HCT116 (cell line): ENCODE data around the gene ANKRD13D. TPM values are rescaled to one million over a fixed set of nuclear protein-coding genes. Genes with fewer than 3 reads are reported as not detected.

Experiments used
- ATAC-seq: fragments of 200-7000 bp; cut with Tn5 transposase; 2 replicates; pipeline ENCODE4 v1.9.1; 2020; ENCODE audit warnings: mild to moderate bottlenecking, moderate library complexity
- BruUV-seq: library from RNA; stranded (reverse); fragments of 400-500 nt; replicated peaks from 2 replicates; lab custom pipeline; 2021; lab: Mats Ljungman, UMichigan
- CTCF ChIA-PET: fragments of 300-600 bp; sonication (Branson Sonifier 250); formaldehyde crosslinking; loops from one replicate; lab custom pipeline; 2021; ENCODE audit warnings: antibody characterized with exemption; lab: Charles Lee
- POLR2A ChIA-PET: fragments of 300-600, 350-600 bp; sonication (Branson Sonifier 250); formaldehyde crosslinking; loops from one replicate; lab custom pipeline; 2021; ENCODE audit warnings: antibody characterized with exemption; lab: Charles Lee
- RAD21 ChIA-PET, 2 experiments: fragments of 300-600 bp; sonication (Branson Sonifier 250); formaldehyde crosslinking; loops; one replicate each; lab custom pipeline; 2023; ENCODE audit warnings: low total read pairs in 2 of 2; ENCODE audit not compliant: uncharacterized antibody in 2 of 2, unreplicated experiment in 2 of 2, low non-redundant PET in 1 of 2; lab: Charles Lee
- DNase-seq: peaks from one replicate; pipeline ENCODE4 v3.0.0-alpha.2; 2010; ENCODE audit warnings: low read depth, low spot score
- H2AFZ ChIP-seq: fragments of 200-600 bp; shearing (Covaris generic), sonication (generic); 2 replicates; pipeline ENCODE4 v1.6.1; 2017; ENCODE audit warnings: low read depth, mixed run types, mixed read lengths, antibody characterized with exemption, low read length; ENCODE audit not compliant: poor library complexity, severe bottlenecking
- H3K27ac ChIP-seq: 2 replicates; pipeline ENCODE4 v1.5.1; 2012; ENCODE audit warnings: low read depth, low read length
- H3K27me3 ChIP-seq: fragments of 200-600 bp; sonication (generic); 2 replicates; pipeline ENCODE4 v1.6.1; 2016; ENCODE audit warnings: mixed run types, low read length, mixed read lengths; ENCODE audit not compliant: insufficient read depth
- H3K36me3 ChIP-seq, 2 experiments: fragments of 200-500 bp in 1 of 2; fragments of 200-600 bp in 1 of 2; sonication (Bioruptor generic) in 1 of 2; sonication (generic) in 1 of 2; 2 replicates each; pipeline versions ENCODE4 v1.5.1 to v1.6.1; 2014 to 2016; ENCODE audit warnings: low read length in 2 of 2, inconsistent platforms in 1 of 2, mixed read lengths in 1 of 2, mixed run types in 1 of 2; ENCODE audit not compliant: insufficient read depth in 2 of 2, control insufficient read depth in 1 of 2
- H3K4me1 ChIP-seq, 2 experiments: fragments of 200-600 bp in 1 of 2; sonication (generic) in 1 of 2; 2 replicates each; pipeline versions ENCODE4 v1.5.1 to v1.6.1; 2012 to 2017; ENCODE audit warnings: low read length in 2 of 2, inconsistent platforms in 1 of 2, mild to moderate bottlenecking in 1 of 2, mixed read lengths in 1 of 2, mixed run types in 1 of 2, moderate library complexity in 1 of 2; ENCODE audit not compliant: insufficient read depth in 2 of 2, control insufficient read depth in 1 of 2
- H3K4me2 ChIP-seq: fragments of 200-600 bp; sonication (generic); 2 replicates; pipeline ENCODE4 v1.6.1; 2017; ENCODE audit warnings: mixed run types, low read length, mixed read lengths
- H3K4me3 ChIP-seq, 2 experiments: fragments of 200-600 bp in 1 of 2; sonication (generic) in 1 of 2; replicated peaks in 1 of 2; 2 replicates each; pipeline ENCODE4 v1.5.1; 2011 to 2016; ENCODE audit warnings: low read length in 2 of 2, control low read depth in 1 of 2, low read depth in 1 of 2, mild to moderate bottlenecking in 1 of 2, mixed read lengths in 1 of 2, mixed run types in 1 of 2
- H3K79me2 ChIP-seq: fragments of 200-600 bp; sonication (generic); 2 replicates; pipeline ENCODE4 v1.6.1; 2017; ENCODE audit warnings: mild to moderate bottlenecking, mixed run types, low read length, moderate library complexity, mixed read lengths; ENCODE audit not compliant: insufficient read depth
- H3K9ac ChIP-seq: fragments of 200-600 bp; sonication (generic); 2 replicates; pipeline ENCODE4 v1.6.1; 2016; ENCODE audit warnings: low read length, mixed read lengths
- H3K9me2 ChIP-seq: fragments of 200-600 bp; sonication (generic), shearing (Covaris generic); 2 replicates; pipeline ENCODE4 v1.6.1; 2017; ENCODE audit warnings: mixed run types, mild to moderate bottlenecking, moderate library complexity; ENCODE audit not compliant: insufficient read depth
- H3K9me3 ChIP-seq, 2 experiments: fragments of 200-500 bp in 1 of 2; fragments of 200-600 bp in 1 of 2; sonication (Bioruptor generic) in 1 of 2; sonication (generic) in 1 of 2; 2 replicates each; pipeline ENCODE4 v1.6.1; 2014 to 2017; ENCODE audit warnings: low read length in 2 of 2, mixed read lengths in 2 of 2, inconsistent platforms in 1 of 2, low read depth in 1 of 2, mild to moderate bottlenecking in 1 of 2, mixed run types in 1 of 2, moderate library complexity in 1 of 2; ENCODE audit not compliant: control insufficient read depth in 1 of 2, insufficient read depth in 1 of 2
- H4K20me1 ChIP-seq: fragments of 200-600 bp; sonication (generic), shearing (Covaris generic); 2 replicates; pipeline ENCODE4 v1.6.1; 2017; ENCODE audit warnings: mixed run types, mild to moderate bottlenecking, moderate library complexity; ENCODE audit not compliant: insufficient read depth
- CBX3 ChIP-seq: IDR thresholded peaks from 2 replicates; pipeline ENCODE4 v1.6.1; 2012; ENCODE audit warnings: low read depth
- CTCF ChIP-seq, 3 experiments: fragments of 200-600 bp in 1 of 3; sonication (generic) in 1 of 3; IDR thresholded peaks in 2 of 3; conservative IDR thresholded peaks in 1 of 3; 2 replicates each; pipeline ENCODE4 v1.5.1; 2012 to 2017; ENCODE audit warnings: low read depth in 2 of 3, low read length in 2 of 3, antibody characterized with exemption in 1 of 3, borderline replicate concordance in 1 of 3, control low read depth in 1 of 3, mild to moderate bottlenecking in 1 of 3, mixed read lengths in 1 of 3, mixed run types in 1 of 3, moderate library complexity in 1 of 3; ENCODE audit not compliant: insufficient read depth in 1 of 3
- ELF1 ChIP-seq: IDR thresholded peaks from 2 replicates; pipeline ENCODE4 v1.6.1; 2012; ENCODE audit warnings: low read depth, borderline replicate concordance
- EZH2 ChIP-seq: fragments of 200-600 bp; sonication (generic); IDR thresholded peaks from 2 replicates; pipeline ENCODE4 v1.6.1; 2017; ENCODE audit warnings: antibody characterized with exemption, mixed run types
- EZH2phosphoT487 ChIP-seq: fragments of 200-600 bp; IDR thresholded peaks from 2 replicates; pipeline ENCODE4 v1.6.1; 2018; ENCODE audit warnings: antibody characterized with exemption, borderline replicate concordance
- JUND ChIP-seq: IDR thresholded peaks from 2 replicates; pipeline ENCODE4 v1.6.1; 2012
- POLR2AphosphoS5 ChIP-seq: IDR thresholded peaks from 2 replicates; pipeline ENCODE4 v1.6.1; 2011; ENCODE audit warnings: mild to moderate bottlenecking, low read depth, low read length, moderate library complexity
- RAD21 ChIP-seq: IDR thresholded peaks from 2 replicates; pipeline ENCODE4 v1.6.1; 2012; ENCODE audit warnings: low read depth, mild to moderate bottlenecking
- SRF ChIP-seq: IDR thresholded peaks from 2 replicates; pipeline ENCODE4 v1.6.1; 2012; ENCODE audit warnings: low read depth
- TCF7L2 ChIP-seq: IDR thresholded peaks from 2 replicates; pipeline ENCODE4 v1.7.0; 2011; ENCODE audit warnings: borderline replicate concordance, inconsistent platforms; ENCODE audit not compliant: insufficient read depth, insufficient read length; ENCODE audit errors: extremely low read depth
- YY1 ChIP-seq: IDR thresholded peaks from 2 replicates; pipeline ENCODE4 v1.6.1; 2011; ENCODE audit warnings: low read length, low read depth, moderate library complexity, mild to moderate bottlenecking; ENCODE audit not compliant: insufficient replicate concordance; ENCODE audit errors: extremely low read depth
- ZFX ChIP-seq: fragments of 450-650 bp; IDR thresholded peaks from 2 replicates; pipeline ENCODE4 v1.6.1; 2017
- ZNF274 ChIP-seq: fragments of 200-500 bp; sonication (Bioruptor generic); IDR thresholded peaks from 2 replicates; pipeline ENCODE4 v1.6.1; 2014; ENCODE audit warnings: mild to moderate bottlenecking, low read depth, low read length, inconsistent platforms
- intact Hi-C: fragments of 100-400 bp; cut with micrococcal nuclease; formaldehyde crosslinking; loops from 2 replicates; pipeline ENCODE4 v1.10.0; 2022
- total RNA-seq: library from RNA; stranded (reverse); gene quantifications from one replicate; pipeline ENCODE4 v1.2.1, GENCODE V29; 2021; ENCODE audit not compliant: unreplicated experiment
- TF ChIP-seq, protein P1 (sequence below): IDR thresholded peaks from 2 replicates; pipeline ENCODE4 v1.6.1; 2011; ENCODE audit warnings: mild to moderate bottlenecking, low read length, moderate library complexity; ENCODE audit not compliant: insufficient replicate concordance; ENCODE audit errors: extremely low read depth

ANKRD13D gene
- total RNA-seq, 1 experiment from 2014 or later, result 61.1 TPM

DNA sequence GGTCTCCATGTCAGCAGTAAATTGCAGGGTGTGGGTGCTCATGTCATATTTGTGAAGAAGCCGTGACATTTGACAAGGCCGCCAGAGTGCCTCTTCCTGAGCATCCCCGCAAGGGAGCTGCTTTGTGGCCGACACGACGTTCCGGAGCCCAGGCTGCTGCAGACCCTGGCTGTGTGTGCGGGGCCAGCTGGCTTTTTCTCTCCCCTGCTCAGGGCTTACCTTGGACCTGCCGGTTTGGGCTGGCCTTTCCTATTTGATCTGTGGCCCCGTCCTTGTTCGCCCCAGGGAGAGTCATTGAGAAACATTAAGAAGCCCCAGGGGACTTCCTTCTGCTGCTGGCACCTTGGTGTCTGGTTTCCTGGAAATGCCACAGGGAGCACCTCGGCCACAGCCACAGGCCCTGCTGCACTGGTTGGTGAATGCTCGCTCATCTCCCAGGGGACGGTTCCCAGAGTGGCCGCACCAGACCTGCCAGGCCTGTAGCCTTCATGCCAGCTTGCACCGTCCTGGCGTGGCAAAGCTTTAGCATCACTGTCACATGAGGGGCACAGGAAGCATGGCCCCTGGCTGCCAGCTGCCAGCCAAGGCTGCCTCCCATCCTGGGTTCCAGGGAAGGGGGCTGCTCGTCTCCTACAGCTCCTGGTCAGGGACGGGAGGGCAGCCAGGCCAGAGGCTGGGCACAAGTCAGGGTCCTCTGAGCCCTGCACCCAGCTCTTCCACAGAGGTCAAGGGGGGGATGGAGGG lies 17.4 kb upstream of the ANKRD13D start:
- peaks cover 5 to 19% of the 10 kb centered on the region in 2 experiments; a peak in 3 of 4 replicates for H3K4me1 ChIP-seq
- ChIA-PET CTCF (interaction anchor here (1.7 kb wide), 1 partner anchor 10 kb away, joined by 6 read pairs; no protein-coding TSS in a partner anchor), POLR2A (no interaction called here), RAD21 (no interaction called here)
- DNase-seq (no peak), ATAC-seq (no peak)
- H2AFZ ChIP-seq, result no peak overlapping the region
- no peak overlapping the region for H3K27ac ChIP-seq
- no peaks in the 10 kb centered on the region for H3K9me2 ChIP-seq
- no peaks in the 10 kb centered on the region for H3K9me3 ChIP-seq
- H3K79me2 ChIP-seq, result peaks cover 100% of the 10 kb centered on the region
- peaks cover 2 to 15% of the 10 kb centered on the region in 2 experiments; a peak in 1 of 4 replicates for H3K36me3 ChIP-seq
- H3K4me3 ChIP-seq, result no peak overlapping the region
- intact Hi-C loops, result no loop called here
- no peaks in the 10 kb centered on the region for H3K27me3 ChIP-seq
- no peak overlapping the region for H3K9ac ChIP-seq
- no peak overlapping the region for H3K4me2 ChIP-seq
- no peak for TF ChIP-seq ZNF274
- TF ChIP-seq YY1, result no peak
- TF ChIP-seq CTCF (IDR thresholded peaks at IDR 0.05 in 2 of 3, conservative IDR thresholded peaks at IDR 0.05 in 1 of 3; ENCODE audit: borderline replicate concordance in 1 of 3, insufficient read depth in 1 of 3, low read depth in 2 of 3, low read length in 2 of 3), result no peak
- TF ChIP-seq EZH2, result no peak
- no peak for TF ChIP-seq ZFX
- no peak for TF ChIP-seq POLR2AphosphoS5
- no peak for TF ChIP-seq RAD21
- TF ChIP-seq, protein P1, sequence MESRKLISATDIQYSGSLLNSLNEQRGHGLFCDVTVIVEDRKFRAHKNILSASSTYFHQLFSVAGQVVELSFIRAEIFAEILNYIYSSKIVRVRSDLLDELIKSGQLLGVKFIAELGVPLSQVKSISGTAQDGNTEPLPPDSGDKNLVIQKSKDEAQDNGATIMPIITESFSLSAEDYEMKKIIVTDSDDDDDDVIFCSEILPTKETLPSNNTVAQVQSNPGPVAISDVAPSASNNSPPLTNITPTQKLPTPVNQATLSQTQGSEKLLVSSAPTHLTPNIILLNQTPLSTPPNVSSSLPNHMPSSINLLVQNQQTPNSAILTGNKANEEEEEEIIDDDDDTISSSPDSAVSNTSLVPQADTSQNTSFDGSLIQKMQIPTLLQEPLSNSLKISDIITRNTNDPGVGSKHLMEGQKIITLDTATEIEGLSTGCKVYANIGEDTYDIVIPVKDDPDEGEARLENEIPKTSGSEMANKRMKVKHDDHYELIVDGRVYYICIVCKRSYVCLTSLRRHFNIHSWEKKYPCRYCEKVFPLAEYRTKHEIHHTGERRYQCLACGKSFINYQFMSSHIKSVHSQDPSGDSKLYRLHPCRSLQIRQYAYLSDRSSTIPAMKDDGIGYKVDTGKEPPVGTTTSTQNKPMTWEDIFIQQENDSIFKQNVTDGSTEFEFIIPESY, result no peak
- TF ChIP-seq TCF7L2, result no peak
- TF ChIP-seq ELF1, result no peak
- no peak for TF ChIP-seq CBX3
- TF ChIP-seq SRF, result no peak
- no peak for TF ChIP-seq JUND
- TF ChIP-seq EZH2phosphoT487, result no peak
- no TSS peak for BruUV-seq
- H4K20me1 ChIP-seq, result no peaks in the 10 kb centered on the region
